Ammon's horn (tissue), 1 donor: Measurements from ENCODE around the gene FJX1.

ENCODE experiments used
- DNase-seq: peaks from one replicate; pipeline ENCODE4 v3.0.0-alpha.2; 2016; ENCODE audit warnings: low spot score

FJX1 gene

DNA sequence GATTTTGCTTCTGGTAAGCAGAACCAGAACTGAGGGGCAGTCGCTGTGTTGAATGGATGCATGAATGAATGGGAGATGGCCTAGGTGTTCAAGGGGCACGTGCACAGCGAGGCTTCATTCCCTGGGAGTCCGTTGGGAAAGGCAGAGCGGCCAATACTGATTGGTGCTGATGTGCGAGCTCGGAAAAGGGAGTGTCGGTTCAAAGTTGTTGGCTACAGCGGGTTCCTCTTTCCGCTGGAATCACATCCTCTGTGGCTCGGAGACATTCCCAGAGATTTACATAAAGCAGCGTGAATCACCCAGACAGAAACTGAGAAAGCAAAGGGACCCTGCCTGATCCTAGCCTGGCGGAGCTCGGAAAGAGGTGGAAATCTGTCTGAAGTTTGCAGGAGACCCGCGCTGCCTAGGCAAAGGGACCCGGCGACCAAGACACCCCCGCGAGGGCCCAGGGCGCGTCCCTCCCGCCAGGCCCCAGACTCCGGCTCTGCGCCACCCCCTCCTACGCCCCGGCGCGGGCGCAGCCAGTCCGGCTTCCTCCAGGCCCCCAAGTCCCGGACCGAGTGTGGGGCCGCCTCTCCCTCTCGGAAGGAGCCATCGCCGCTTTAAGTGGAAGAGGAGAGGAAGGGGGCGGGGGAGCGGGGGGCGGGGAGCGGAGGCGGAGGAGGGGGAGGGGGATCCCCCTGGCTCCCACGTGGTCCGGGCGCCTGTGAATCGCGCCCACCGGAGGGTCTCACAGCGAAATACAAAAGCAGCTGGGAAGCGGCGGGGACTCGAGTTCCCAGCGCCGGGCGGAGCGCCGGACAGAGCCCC, at the start of gene FJX1:
Gene FJX1, plus strand, starts transcription at position 774 of the 810 bp plus-strand sequence. CDS start 177 bp downstream, outside the sequence.
- peak; percentile 54 for DNase-seq

- DNase-seq: no peak
These were observed 46.6 kb upstream of the FJX1 start for GRCh38 chr11:35571696-35572095.

GRCh38 chr11:35579557-35580396, 38.5 kb upstream of the FJX1 start:
- DNase-seq: no peak

- no peak for DNase-seq
These were observed 37.9 kb upstream of the FJX1 start for GRCh38 chr11:35580397-35580781.

- DNase-seq: no peak
These were observed 36.2 kb upstream of the FJX1 start for GRCh38 chr11:35582033-35582432.

DNA sequence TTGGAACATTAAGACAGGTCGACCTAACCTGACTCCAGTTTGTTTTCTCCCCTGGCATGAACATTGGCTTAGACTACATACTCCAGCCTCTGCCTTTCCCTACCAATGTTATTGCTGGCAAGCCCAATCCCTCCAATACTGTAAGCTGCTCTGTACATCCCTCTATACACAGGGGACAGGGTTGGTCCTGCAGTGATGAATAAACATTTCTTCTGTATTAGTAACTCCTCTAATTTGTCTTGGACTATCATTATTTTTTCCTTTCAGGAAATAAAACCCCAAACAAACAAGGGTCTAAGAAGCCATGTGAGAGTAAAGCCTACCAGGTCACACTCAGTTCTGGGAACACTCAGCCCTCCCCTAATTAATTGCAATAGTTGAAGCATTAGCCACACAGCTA, 35.1 kb upstream of the FJX1 start:
- no peak for DNase-seq

GRCh38 chr11:35583843-35584242, 34.4 kb upstream of the FJX1 start:
- DNase-seq: no peak

- DNase-seq: no peak
These were observed 33.9 kb upstream of the FJX1 start for GRCh38 chr11:35584321-35584720.

DNA sequence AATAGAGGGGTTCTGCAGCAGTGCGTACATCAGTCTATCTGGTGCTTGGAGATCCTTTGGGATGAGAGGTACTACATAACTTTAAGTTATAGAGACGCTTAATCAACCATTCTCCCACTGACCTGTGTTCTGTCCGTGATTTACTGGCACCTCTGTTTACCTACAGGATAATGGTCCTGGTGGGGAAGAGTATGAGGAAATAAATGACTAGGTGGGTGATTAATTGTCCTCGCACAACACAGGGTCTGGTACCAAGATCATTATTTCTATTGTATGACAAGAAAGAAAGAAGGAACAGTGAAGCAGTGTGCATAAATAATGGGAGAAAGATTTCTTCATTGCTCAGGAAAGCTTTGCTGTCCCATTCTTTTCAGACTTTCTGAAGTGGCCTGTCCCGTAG, 32.8 kb upstream of the FJX1 start:
- DNase-seq: no peak

DNA sequence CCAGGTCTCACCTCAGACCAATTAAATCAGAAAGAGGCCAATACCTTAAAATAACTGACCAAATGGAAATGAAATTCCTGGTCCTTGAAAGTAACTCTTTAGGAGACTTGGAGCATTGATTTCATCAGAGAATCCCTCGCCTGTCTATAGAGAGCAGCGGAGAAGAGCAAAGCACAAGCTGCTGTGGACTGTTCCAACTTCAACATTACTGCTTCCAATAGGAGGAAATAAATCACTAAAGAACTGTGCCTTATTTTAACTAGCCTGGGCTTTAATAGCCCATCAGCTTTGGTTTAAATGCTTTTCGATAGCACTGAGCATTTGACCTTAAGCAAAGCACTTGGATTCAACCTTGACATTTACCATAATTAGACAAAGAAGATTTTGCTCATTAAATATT, 32.0 kb upstream of the FJX1 start:
- DNase-seq: no peak

DNA sequence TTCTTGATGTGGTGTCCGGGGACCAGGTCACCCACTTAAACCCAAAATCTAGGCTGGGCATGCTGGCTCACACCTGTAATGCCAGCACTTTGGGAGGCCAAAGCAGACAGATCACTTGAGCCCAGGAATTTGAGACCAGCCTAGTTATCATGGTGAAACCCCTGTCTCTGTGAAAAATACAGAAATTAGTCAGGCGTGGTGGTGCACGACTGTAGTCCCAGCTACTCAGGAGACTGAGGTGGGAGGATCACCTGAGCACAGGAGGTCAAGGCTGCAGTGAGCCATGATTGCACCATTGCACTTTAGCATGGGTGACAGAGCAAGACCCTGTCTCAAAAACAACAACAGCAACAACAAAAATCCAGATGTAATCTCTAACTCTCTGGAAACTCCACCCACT, 30.3 kb upstream of the FJX1 start:
- DNase-seq: no peak

DNA sequence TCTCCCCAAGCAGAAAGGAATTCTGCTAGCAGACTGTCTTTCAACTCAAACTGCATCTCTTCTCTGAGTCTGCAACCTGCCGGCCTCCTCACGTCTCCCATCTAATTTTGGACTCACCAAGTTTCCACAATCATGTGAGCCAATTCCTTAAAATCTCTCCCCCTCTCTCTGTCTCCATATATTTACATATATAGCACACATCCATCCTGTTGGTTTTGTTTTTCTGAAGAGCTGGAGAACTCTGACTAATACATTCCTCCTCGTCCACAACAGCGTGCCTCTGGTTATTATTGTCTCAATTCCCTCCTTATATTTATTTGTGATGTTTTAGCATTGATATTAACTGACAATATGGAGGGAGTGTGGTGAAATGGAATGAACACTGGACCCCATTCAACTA, 29.6 kb upstream of the FJX1 start:
- no peak for DNase-seq

DNA sequence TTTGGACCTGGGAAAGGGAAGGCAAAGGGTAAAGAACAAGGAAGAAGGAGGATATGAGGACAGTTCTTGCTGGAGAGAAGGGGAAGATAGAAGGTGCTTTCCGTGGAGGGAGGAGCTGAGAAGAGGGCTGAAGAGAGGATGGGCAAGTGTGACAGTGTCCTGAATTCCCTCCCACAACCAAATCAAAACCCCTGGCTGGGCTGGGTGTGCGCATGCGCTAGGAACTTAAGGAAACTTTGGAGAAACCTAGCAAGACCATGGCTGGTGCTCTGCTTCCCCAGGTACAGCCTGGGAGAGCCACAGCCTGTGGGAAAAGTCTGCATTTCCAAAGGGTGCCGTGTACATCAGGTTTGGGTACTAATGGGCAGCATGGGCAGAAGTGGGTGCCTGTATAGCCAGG, 29.0 kb upstream of the FJX1 start:
- DNase-seq: no peak

DNA sequence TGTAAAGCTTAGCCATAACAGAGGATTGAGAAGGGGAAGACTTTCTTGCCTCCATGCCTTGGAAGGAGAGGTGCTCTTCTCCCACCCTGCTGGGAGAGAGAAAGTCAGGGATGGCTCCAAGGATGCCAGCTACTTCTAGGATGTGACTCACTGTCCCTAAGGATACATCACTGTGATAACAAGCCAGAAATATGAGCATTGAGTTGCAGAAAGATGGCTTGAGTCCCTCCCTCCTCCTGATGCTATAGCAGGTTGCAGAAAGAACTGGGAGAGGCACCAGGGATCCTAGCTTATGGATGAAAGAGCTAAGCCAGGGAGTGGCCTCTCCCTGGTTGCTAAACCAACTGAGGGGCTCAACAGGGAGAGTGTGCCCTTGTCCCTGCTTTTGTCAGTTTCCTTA, 27.8 kb upstream of the FJX1 start:
- DNase-seq: no peak

GRCh38 chr11:35593143-35593542, 25.1 kb upstream of the FJX1 start:
- no peak for DNase-seq

GRCh38 chr11:35594680-35595079, 23.6 kb upstream of the FJX1 start:
- no peak for DNase-seq

GRCh38 chr11:35598254-35599125, 19.8 kb upstream of the FJX1 start:
- no peak for DNase-seq

GRCh38 chr11:35600331-35600838, 17.9 kb upstream of the FJX1 start:
- DNase-seq: no peak

DNA sequence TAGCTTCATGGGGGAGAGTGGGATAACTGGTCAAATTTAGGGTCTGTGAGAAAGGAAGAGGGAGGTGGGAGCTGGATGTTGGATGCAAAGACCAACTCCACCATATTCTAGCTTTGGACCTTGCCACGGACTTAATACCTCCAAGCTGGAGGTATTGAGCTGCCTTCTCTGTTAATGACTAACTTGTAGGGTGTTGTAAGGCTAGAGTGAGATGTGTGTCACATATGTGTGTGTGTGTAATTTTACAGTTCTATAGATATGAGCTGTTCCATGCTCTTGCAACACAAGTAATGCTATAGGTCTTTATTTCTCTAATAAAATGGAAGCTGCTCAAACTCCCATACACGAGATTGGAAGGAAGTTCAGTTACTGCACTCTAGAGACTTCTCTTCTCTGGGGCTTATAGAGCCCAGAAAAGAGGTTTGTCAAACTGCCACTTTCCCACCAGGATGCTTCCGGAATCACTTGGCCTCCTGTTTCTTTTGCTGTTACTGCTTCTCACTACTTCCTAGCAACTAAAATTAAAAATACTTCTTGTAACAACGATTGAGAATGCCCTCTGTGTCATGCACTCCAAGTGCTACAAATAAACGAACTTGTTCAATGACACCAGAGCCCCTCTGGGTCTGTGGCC, 16.0 kb upstream of the FJX1 start:
- no peak for DNase-seq

DNA sequence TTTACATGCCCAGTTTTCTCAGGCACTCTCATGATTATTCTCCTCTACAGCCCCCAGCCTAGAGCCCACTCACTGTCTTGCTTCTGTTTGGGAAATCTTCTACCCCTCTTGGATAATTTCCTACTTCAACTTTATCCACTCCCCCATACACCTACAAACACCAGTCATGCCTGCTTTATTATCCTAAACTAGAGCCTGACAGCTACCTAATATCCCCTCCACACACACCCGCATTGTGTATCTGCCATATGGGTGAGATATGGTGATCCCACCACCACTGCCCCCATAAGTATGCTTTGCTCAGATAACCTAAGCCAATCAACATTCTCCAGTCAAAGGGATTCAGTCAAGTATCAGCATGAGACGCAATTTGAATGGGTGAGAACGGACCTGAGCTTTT, 15.3 kb upstream of the FJX1 start:
- no peak for DNase-seq

DNA sequence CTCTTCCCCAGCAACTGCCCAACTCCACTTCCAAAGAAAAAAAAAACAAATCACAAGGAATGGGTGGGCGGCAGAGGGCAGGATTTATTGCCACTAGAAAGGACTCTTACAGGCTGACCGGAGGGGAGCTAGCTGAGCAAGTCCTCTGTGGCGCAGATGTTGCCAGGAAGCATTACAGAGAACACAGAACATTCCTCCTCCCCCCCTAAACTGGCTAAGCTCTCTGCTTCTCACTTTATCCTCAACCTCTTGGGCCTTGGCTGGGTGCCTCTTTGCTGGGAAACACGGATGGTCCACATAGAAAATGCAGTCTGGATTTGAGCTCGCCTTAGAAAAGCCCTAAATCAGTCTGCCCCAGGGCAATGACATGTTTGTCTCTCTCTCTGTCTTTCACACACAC, 12.6 kb upstream of the FJX1 start:
- DNase-seq: peak; percentile 84

- DNase-seq: no peak
These were observed 12.1 kb upstream of the FJX1 start for GRCh38 chr11:35606206-35606605.
